ENCODE measurements around the gene MLIP.

Gene MLIP

GRCh38 chr6:54288474-54288873 is 177.2 kb downstream of the MLIP start:
- no peak for DNase-seq

- DNase-seq, result no peak
Measured at GRCh38 chr6:54289426-54289825, 178.2 kb downstream of the MLIP start.

GRCh38 chr6:54291146-54291545 is 179.9 kb downstream of the MLIP start:
- no peak for DNase-seq

- DNase-seq, result no peak
Measured at GRCh38 chr6:54291738-54292137, 180.5 kb downstream of the MLIP start.

GRCh38 chr6:54294965-54295532 is 183.8 kb downstream of the MLIP start:
- no peak for DNase-seq

GRCh38 chr6:54299542-54300269 is 188.5 kb downstream of the MLIP start:
- DNase-seq, result no peak

DNA sequence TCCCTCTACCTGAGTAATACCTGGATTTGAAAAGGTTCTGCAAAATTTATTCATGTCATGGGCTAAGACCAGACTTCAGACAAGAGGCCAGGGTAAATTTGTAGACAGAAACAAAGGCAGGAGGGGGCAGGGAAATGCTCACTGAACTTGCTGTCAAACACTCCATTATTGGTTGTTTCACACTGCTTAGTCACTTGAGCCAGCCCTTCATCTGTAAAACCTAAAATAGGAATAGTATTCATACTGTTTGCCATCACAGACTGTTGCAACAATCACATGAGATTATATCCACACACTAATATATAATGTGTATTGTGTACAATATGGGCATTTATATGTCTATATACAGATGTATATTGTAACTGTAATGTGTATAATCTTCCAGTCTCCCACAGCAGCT is 190.5 kb downstream of the MLIP start:
- DNase-seq, result no peak

DNA sequence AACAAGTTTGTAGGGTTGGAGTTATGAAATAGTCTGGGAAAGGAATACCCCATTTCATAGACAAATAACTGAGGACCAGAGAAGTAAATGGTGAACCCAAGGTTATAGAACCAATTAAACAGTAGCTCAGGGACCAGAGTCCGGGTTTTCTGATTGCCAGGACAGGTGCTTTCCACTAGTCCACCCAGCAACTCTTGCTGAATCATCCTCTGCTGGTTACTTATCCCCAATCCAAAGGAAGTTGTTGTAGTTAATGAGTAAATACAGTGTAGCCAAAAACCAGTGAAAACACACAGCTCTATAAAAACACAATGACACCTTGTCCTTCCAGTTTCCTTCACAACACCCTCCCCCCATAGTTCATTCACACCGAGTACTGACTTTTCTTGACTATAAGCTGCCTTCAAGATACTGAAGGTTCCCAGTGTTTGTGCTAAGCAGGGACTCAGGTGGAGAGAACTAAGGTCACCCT is 196.2 kb downstream of the MLIP start:
- no peak for DNase-seq

DNA sequence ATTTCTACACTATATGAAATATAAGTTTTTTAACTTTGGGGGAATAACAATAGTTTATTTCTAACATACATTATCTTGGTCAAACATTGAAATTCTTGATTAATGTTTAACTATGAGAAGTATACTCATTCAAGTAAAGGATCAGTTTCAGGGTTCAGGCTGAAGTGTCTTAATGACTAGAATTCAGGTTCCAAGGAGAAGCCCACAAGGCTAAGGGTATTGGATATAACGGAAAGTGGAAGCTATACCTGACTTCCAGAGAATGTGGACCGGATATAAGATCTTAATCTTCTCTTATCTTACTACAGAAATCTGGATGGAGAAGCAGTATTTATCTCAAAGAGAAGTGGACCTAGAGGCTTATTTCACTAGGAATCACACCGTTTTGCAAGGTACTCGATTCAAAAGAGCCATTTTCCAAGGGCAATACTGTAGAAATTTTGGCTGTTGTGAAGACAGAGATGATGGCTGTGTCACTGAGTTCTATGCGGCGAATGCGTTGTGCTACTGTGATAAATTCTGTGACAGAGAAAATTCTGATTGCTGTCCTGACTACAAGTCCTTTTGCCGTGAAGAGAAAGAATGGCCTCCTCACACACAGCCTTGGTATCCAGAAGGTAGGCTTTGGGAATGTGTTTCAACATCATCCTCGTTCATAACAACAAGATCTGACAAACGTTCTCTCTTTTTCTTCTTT is 197.2 kb downstream of the MLIP start, which contains the start of gene TINAG:
TINAG (plus strand) TSS at position 153 of the 697 bp plus-strand sequence; CDS start at position 263, 110 bp downstream.
- DNase-seq, result no peak

GRCh38 chr6:54308986-54309315 is 197.7 kb downstream of the MLIP start:
- DNase-seq, result no peak

DNA sequence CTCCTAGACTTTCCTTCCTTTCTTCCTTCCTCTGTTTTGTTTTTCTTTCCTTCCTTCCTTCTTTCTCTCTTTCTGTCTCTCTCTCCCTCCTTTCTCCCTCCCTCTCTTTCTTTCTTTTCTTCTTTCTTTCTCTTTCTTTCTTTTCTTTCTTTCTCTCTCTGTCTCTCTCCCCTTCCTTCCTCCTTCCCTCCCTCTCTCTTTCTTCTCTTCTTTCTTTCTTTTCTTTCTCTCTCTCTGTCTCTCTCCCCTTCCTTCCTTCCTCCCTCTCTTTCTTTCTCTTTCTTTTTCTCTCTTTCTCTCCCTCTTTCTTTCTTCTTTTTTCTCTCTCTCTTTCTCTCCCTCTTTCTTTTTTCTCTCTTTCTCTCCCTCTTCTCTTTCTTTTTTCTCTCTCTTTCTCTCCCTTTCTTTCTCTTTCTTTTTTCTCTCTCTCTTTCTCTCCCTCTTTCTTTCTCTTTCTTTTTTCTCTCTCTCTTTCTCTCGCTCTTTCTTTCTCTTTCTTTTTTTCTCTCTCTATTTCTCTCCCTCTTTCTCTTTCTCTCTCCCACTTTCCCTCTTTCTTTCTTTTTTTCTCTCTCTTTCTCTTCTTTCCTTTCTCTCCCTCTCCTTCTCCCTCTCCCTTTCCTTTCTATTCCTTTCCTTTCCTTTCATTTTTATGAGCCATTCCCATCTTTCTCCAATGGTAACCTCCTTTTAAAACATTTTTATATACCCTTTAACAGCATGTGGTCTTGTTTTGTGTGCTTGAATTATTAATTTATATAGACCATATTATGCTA is 199.3 kb downstream of the MLIP start:
- no peak for DNase-seq

DNA sequence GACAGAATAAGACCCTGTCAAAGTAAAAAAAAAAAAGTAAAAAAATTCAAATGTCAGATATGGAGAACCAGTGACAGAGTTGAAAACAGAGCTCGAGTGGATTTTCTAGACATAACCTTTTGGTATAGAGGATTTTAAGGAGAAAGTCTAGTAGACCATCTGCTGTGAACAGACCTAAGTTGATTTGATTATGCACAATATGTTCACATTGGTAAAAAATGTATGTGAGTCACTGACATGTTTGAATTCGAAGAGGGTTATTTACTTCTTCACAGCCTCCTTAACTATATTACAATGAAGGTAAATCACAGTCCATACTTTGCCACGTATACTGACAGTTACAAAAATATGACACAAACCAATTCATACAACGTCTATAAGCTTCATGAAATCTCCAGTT is 204.4 kb downstream of the MLIP start:
- DNase-seq, result no peak
